NCI-H1694 (cell line): ENCODE results near the gene ARMH1.
A peak's percentile ranks its signal among the peaks of the same experiment; 100 is the strongest.
"Not testable (repeated sequence)": the region's sequence is repeated elsewhere in the genome, so short reads cannot be mapped to it uniquely, and the experiment has no call there.

Experiments
- DNase-seq: peaks from one replicate; lab custom pipeline; 2025; lab: John Stamatoyannopoulos, UW

Gene ARMH1

GRCh38 chr1:44694863-44695478 is 20.5 kb downstream of the ARMH1 start:
- DNase-seq, result no peak

GRCh38 chr1:44695671-44696070 is 21.2 kb downstream of the ARMH1 start:
- no peak for DNase-seq

- DNase-seq, result no peak
Observed at GRCh38 chr1:44696101-44696500, 21.6 kb downstream of the ARMH1 start.

- DNase-seq, result no peak
Observed at GRCh38 chr1:44696789-44697345, 22.4 kb downstream of the ARMH1 start.

GRCh38 chr1:44698138-44698537 is 23.6 kb downstream of the ARMH1 start:
- no peak for DNase-seq

- not testable (repeated sequence) for DNase-seq
Observed at GRCh38 chr1:44699375-44699774, 24.9 kb downstream of the ARMH1 start.

GRCh38 chr1:44700573-44700972 is 26.1 kb downstream of the ARMH1 start:
- DNase-seq, result no peak

- DNase-seq, result no peak
Observed at GRCh38 chr1:44701141-44701573, 26.6 kb downstream of the ARMH1 start.

GRCh38 chr1:44705470-44705869 is 31.0 kb downstream of the ARMH1 start:
- no peak for DNase-seq

GRCh38 chr1:44705938-44706337 is 31.4 kb downstream of the ARMH1 start:
- DNase-seq, result no peak

GRCh38 chr1:44707112-44707881 is 32.8 kb downstream of the ARMH1 start:
- DNase-seq, result no peak

GRCh38 chr1:44707959-44708831 is 33.7 kb downstream of the ARMH1 start:
- DNase-seq, result no peak

- no peak for DNase-seq
Observed at GRCh38 chr1:44713321-44713781, 38.8 kb downstream of the ARMH1 start.

GRCh38 chr1:44714532-44714931 is 40.0 kb downstream of the ARMH1 start:
- no peak for DNase-seq

- peak; percentile 68 for DNase-seq
Observed at GRCh38 chr1:44714944-44715571, 40.5 kb downstream of the ARMH1 start.

- no peak for DNase-seq
Observed at GRCh38 chr1:44717156-44717555, 42.6 kb downstream of the ARMH1 start.

GRCh38 chr1:44717653-44718052 is 43.1 kb downstream of the ARMH1 start:
- DNase-seq, result no peak

GRCh38 chr1:44718091-44718490 is 43.6 kb downstream of the ARMH1 start:
- DNase-seq, result no peak

GRCh38 chr1:44719318-44719717 is 44.8 kb downstream of the ARMH1 start:
- no peak for DNase-seq

GRCh38 chr1:44720281-44720680 is 45.8 kb downstream of the ARMH1 start:
- no peak for DNase-seq

GRCh38 chr1:44721485-44722361 is 47.2 kb downstream of the ARMH1 start:
- no peak for DNase-seq
